K562 (cell line): Measurements from ENCODE around the gene PRM1. TPM values are rescaled to one million over a fixed set of nuclear protein-coding genes. Genes with fewer than 3 reads are reported as not detected.

Experiments used
- ARID4B ChIP-seq: sonication (generic); formaldehyde crosslinking; IDR thresholded peaks from 2 replicates; pipeline ENCODE4 v1.8.0; 2022; ENCODE audit warnings: mild to moderate bottlenecking, missing genetic modification reagents
- BRF1 ChIP-seq: IDR thresholded peaks from 3 replicates; pipeline ENCODE4 v1.6.1; 2011; ENCODE audit warnings: borderline replicate concordance, mild to moderate bottlenecking; ENCODE audit not compliant: insufficient read length; ENCODE audit errors: extremely low read depth
- CBX5 ChIP-seq: IDR thresholded peaks from 2 replicates; pipeline ENCODE4 v1.6.1; 2014; ENCODE audit warnings: low read depth, borderline replicate concordance
- GATAD2A ChIP-seq: fragments of 450-650 bp; IDR thresholded peaks from 2 replicates; pipeline ENCODE4 v1.6.1; 2017
- HLTF ChIP-seq: fragments of 450-650 bp; IDR thresholded peaks from 2 replicates; pipeline ENCODE4 v1.6.1; 2016
- HNRNPK ChIP-seq: fragments of 200-400 bp; formaldehyde crosslinking; IDR thresholded peaks from one replicate; pipeline ENCODE4 v1.6.1; 2018; ENCODE audit warnings: mild to moderate bottlenecking, low read depth, low read length; ENCODE audit not compliant: poor library complexity, severe bottlenecking
- KDM4B ChIP-seq, 2 experiments: fragments of 450-650 bp in 1 of 2; sonication (generic) in 1 of 2; IDR thresholded peaks; 2 replicates each; pipeline ENCODE4 v1.6.1; 2016 to 2017; ENCODE audit warnings: borderline replicate concordance in 2 of 2, antibody characterized with exemption in 1 of 2, low read depth in 1 of 2, mild to moderate bottlenecking in 1 of 2
- MLLT1 ChIP-seq, 2 experiments: fragments of 450-650 bp; IDR thresholded peaks; 2 replicates each; pipeline ENCODE4 v1.6.1; 2016
- NCOA6 ChIP-seq: fragments of 450-650 bp; IDR thresholded peaks from 2 replicates; pipeline ENCODE4 v1.6.1; 2017; ENCODE audit warnings: mild to moderate bottlenecking
- NCOR1 ChIP-seq: fragments of 450-650 bp; IDR thresholded peaks from 2 replicates; pipeline ENCODE4 v1.6.1; 2016; ENCODE audit warnings: mild to moderate bottlenecking, moderate library complexity
- NR2C2 ChIP-seq, 2 experiments: fragments of 200-800 bp in 1 of 2; sonication (Bioruptor generic) in 1 of 2; sonication (generic) in 1 of 2; formaldehyde crosslinking in 1 of 2; IDR thresholded peaks; 2 replicates each; pipeline versions ENCODE4 v1.6.1 to v1.8.0; 2016 to 2022; ENCODE audit warnings: mild to moderate bottlenecking in 1 of 2, missing compliant biosample characterization in 1 of 2, missing genetic modification characterization in 1 of 2, missing genetic modification reagents in 1 of 2
- NUFIP1 ChIP-seq: fragments of 450-650 bp; IDR thresholded peaks from 2 replicates; pipeline ENCODE4 v1.6.1; 2018; ENCODE audit not compliant: partially characterized antibody
- RBM14 ChIP-seq: fragments of 200-400 bp; formaldehyde crosslinking; IDR thresholded peaks from 2 replicates; pipeline ENCODE4 v1.6.1; 2018; ENCODE audit warnings: low read depth, mild to moderate bottlenecking, low read length, moderate library complexity, borderline replicate concordance; ENCODE audit not compliant: insufficient read depth
- TAF9B ChIP-seq: fragments of 450-650 bp; IDR thresholded peaks from 2 replicates; pipeline ENCODE4 v1.6.1; 2018; ENCODE audit warnings: mild to moderate bottlenecking; ENCODE audit not compliant: partially characterized antibody
- TCF3 ChIP-seq: sonication (generic); formaldehyde crosslinking; IDR thresholded peaks from 2 replicates; pipeline ENCODE4 v1.4.0; 2020; ENCODE audit warnings: mild to moderate bottlenecking, missing genetic modification reagents
- ZFP1 ChIP-seq: fragments of 450-650 bp; formaldehyde crosslinking; IDR thresholded peaks from 2 replicates; pipeline ENCODE4 v1.4.0; 2020; ENCODE audit warnings: mild to moderate bottlenecking, mixed read lengths
- ZNF133 ChIP-seq: fragments of 250-450 bp; sonication (Bioruptor Pico); IDR thresholded peaks from 2 replicates; pipeline ENCODE4 v1.4.0; 2020; ENCODE audit warnings: mild to moderate bottlenecking
- ZNF23 ChIP-seq: fragments of 250-450 bp; sonication (Bioruptor Pico); IDR thresholded peaks from 2 replicates; pipeline ENCODE4 v1.4.0; 2020; ENCODE audit warnings: mild to moderate bottlenecking
- polyA plus RNA-seq, 8 experiments: library from polyadenylated mRNA; depleted of rRNA in 4 of 8; stranded (reverse) in 5 of 8; unstranded in 3 of 8; fragments of >200 nt; fragmentation: Nextera tagmentation in 2 of 8; fragmentation: Illumina TruSeq in 1 of 8; extraction: Ambion mirVana in 2 of 8; extraction: Trizol in 1 of 8; gene quantifications; 2 replicates each; pipeline versions ENCODE4 v1.2.1 to v1.2.3, GENCODE V29; 2011 to 2014; ENCODE audit warnings: inconsistent platforms in 1 of 8, missing spikeins in 1 of 8
- total RNA-seq, 7 experiments: library from RNA; depleted of rRNA in 6 of 7; stranded (reverse); fragments of >200 nt in 6 of 7; fragmentation: Illumina TruSeq in 2 of 7; extraction: Trizol in 2 of 7; gene quantifications; 2 replicates each; pipeline versions ENCODE4 v1.2.1 to v1.2.3, GENCODE V29; 2011 to 2021; ENCODE audit warnings: low replicate concordance in 1 of 7
- TF ChIP-seq, protein P1 (sequence below): IDR thresholded peaks from 2 replicates; pipeline ENCODE4 v1.6.1; 2011; ENCODE audit warnings: borderline replicate concordance, low read depth, mild to moderate bottlenecking, moderate library complexity, low read length; ENCODE audit not compliant: insufficient read depth, poor library complexity, severe bottlenecking

Gene PRM1
- total and polyA plus RNA-seq, 9 of the 15 experiments (the other 6 are each of a cell fraction or from before 2014, with no cell fraction given), result not detected

DNA sequence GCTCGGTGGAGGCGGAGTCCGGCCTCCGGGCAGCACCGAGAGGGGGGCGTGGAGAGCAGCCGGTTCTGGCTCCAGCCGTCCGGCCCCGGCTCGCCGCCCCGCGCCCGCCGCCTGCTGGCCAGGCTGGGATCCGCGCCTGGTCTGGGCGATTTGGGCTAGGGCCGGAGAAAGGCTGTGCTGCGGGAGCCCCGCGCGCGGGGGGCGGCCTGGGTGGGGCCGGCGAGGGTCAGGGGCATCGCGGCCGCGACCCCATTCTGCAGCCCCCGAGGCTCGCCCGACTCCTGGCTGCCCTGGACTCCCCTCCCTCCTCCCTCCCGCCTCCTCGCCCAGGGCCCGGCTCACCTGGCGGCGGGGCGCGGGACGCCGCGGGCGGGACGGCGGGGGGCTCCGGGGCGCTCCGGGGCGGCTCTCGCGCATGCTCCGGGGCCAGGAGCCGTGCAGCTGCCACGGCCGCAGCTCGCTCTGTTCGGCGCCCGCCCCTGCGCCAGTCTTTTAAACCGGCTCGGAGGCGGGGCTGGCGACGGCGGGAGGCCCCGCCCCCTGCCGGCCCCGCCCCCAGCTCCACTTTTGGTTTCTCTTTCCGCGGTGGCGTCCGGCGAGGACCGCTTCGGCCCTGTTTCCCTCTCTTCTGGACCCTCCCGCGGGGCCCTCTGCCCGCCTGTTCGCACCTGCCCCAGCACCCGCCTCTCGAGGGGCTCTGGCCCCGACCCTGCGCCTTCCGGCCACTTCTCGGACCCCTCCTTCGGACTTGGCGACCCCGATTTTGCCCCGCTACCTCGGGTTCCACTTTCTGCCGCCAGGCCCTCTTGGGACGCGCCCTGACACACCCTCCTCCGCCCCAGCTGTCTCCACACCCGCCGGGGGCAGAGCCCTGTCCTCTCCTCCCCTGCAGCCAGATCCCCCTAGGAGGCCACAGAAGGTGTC is 25.1 kb downstream of the PRM1 start, which contains the start of gene SOCS1 (continued):
- TF ChIP-seq ZFP1 (CRISPR knock-in tag) (no peak), ARID4B (peak; percentile 96), ZNF133 (no peak), KDM4B (IDR thresholded peaks at IDR 0.05; ENCODE audit: borderline replicate concordance in 2 of 2, low read depth in 1 of 2) (0 out of 4 replicates have a peak, but pooled peaks of 1 of the 2 experiments have one; percentile 36), HNRNPK (peak; percentile 66), NCOA6 (no peak), TCF3 (CRISPR knock-in tag) (peak; percentile 30; the same call in 1 of the 2 replicates), BRF1 (no peak), MLLT1 (IDR thresholded peaks at IDR 0.05) (peak in 1 of 2 experiments; percentile 73; a peak in 2 of 4 replicates), CBX5 (no peak), RBM14 (peak; percentile 15; the same call in 1 of the 2 replicates), HLTF (peak; percentile 77), ZNF23 (no peak), GATAD2A (no peak; the same call in 1 of the 2 replicates), NCOR1 (peak; percentile 47; the same call in 1 of the 2 replicates), NR2C2 (CRISPR knock-in tag; IDR thresholded peaks at IDR 0.05) (peak; percentile 52; the same call in 1 of the 2 replicates), NR2C2 (tag; IDR thresholded peaks at IDR 0.05) (peak; percentile 55; the same call in 1 of the 2 replicates), TAF9B (peak; percentile 98), NUFIP1 (no peak)
- TF ChIP-seq, protein P1, sequence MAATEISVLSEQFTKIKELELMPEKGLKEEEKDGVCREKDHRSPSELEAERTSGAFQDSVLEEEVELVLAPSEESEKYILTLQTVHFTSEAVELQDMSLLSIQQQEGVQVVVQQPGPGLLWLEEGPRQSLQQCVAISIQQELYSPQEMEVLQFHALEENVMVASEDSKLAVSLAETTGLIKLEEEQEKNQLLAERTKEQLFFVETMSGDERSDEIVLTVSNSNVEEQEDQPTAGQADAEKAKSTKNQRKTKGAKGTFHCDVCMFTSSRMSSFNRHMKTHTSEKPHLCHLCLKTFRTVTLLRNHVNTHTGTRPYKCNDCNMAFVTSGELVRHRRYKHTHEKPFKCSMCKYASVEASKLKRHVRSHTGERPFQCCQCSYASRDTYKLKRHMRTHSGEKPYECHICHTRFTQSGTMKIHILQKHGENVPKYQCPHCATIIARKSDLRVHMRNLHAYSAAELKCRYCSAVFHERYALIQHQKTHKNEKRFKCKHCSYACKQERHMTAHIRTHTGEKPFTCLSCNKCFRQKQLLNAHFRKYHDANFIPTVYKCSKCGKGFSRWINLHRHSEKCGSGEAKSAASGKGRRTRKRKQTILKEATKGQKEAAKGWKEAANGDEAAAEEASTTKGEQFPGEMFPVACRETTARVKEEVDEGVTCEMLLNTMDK, result peak; percentile 45
